Right atrium auricular region (tissue), 2 donors: Measurements from ENCODE around the gene EME1. TPM values are rescaled to one million over a fixed set of nuclear protein-coding genes. Genes with fewer than 3 reads are reported as not detected.

ENCODE experiments used
- DNase-seq: peaks from one replicate; pipeline ENCODE4 v3.0.0-alpha.2; 2019; ENCODE audit warnings: low spot score
- H3K27ac ChIP-seq, 2 donors: fragments of 200-600 bp; sonication (generic); 1 replicate in 1 of 2; 2 replicates in 1 of 2; pipeline ENCODE4 v1.5.1; 2016 to 2019
- H3K27me3 ChIP-seq, 2 donors: fragments of 200-600 bp; sonication (generic); one replicate each; pipeline versions ENCODE4 v1.5.1 to v1.6.0; 2017 to 2019
- H3K36me3 ChIP-seq: fragments of 200-600 bp; sonication (generic); one replicate; pipeline ENCODE4 v1.5.1; 2016
- H3K4me1 ChIP-seq, 2 donors: fragments of 200-600 bp; sonication (generic); one replicate each; pipeline versions ENCODE4 v1.5.1 to v1.6.0; 2017 to 2019
- H3K4me3 ChIP-seq, 2 donors: fragments of 200-600 bp; sonication (generic); 1 replicate in 1 of 2; 2 replicates in 1 of 2; pipeline ENCODE4 v1.5.1; 2017 to 2019; ENCODE audit warnings: mild to moderate bottlenecking in 1 of 2, moderate library complexity in 1 of 2
- H3K9me3 ChIP-seq, 2 donors: fragments of 200-600 bp; sonication (generic); one replicate each; pipeline ENCODE4 v1.5.1; 2019
- total RNA-seq, 2 donors: library from RNA; depleted of rRNA; stranded (reverse); fragments of >200 nt; gene quantifications; one replicate each; pipeline ENCODE4 v1.1.0, GENCODE V29; 2016
- TF ChIP-seq, protein P1 (sequence below), 2 donors: fragments of 200-600 bp; sonication (generic); IDR thresholded peaks; one replicate each; pipeline ENCODE4 v1.5.1; 2019; ENCODE audit warnings: antibody characterized with exemption in 2 of 2

The EME1 gene
- under 1 TPM in 1 of 2 donors, not detected in 1; 0.33 TPM for total RNA-seq

DNA sequence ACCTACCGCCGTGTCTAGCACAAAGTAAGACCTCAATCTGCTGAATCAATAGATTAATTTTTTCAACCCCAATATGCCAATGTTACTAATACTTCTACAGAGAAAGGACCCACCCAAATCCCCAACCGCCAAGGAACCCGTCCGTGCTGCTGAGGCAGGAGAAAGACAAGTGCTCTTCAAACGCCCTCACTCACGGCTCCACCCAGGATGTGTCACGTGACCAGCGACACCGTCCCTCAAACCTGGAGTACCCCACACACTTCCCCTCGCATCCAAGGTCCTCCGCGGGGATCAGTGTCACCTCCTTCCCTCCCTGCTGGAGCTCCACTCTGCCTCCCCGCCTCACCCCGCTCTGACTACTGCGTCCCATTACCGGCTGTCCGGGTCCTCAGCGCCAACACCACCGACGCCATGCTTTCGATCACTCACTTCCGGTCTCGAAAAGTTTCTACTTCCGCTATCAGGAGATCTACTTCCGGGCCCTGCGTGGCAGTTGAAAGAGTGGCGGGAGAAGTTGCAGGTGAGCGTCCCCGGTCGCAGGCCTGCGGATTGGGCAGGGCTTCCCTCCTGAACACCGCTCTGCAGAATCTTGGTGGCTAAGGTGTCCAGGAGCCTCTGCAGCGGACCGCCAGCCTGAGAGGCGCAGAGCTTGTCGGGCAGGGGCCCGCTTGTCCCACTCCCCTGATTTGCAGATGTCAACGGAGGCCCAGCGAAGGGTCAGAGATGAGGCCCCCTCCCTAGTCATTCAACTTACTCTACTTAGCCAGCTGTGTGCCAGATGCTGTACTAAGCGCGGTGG, at the start of gene EME1, which contains the start of gene MRPL27:
Gene EME1 (plus strand): TSS at position 472 of the 799 bp plus-strand sequence. CDS start 1,980 bp downstream, outside the sequence.
Gene MRPL27 (minus strand): TSS at position 427 of the 799 bp plus-strand sequence. CDS start 14 bp downstream, at position 413.
- H3K4me3 ChIP-seq = peak within 1 kb of the TSS; percentile 65 to 89
- H3K9me3 ChIP-seq = no peaks in the 10 kb centered on the region
- TF ChIP-seq, protein P1, sequence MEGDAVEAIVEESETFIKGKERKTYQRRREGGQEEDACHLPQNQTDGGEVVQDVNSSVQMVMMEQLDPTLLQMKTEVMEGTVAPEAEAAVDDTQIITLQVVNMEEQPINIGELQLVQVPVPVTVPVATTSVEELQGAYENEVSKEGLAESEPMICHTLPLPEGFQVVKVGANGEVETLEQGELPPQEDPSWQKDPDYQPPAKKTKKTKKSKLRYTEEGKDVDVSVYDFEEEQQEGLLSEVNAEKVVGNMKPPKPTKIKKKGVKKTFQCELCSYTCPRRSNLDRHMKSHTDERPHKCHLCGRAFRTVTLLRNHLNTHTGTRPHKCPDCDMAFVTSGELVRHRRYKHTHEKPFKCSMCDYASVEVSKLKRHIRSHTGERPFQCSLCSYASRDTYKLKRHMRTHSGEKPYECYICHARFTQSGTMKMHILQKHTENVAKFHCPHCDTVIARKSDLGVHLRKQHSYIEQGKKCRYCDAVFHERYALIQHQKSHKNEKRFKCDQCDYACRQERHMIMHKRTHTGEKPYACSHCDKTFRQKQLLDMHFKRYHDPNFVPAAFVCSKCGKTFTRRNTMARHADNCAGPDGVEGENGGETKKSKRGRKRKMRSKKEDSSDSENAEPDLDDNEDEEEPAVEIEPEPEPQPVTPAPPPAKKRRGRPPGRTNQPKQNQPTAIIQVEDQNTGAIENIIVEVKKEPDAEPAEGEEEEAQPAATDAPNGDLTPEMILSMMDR (IDR thresholded peaks at IDR 0.05) = no peak
- H3K27ac ChIP-seq = peak within 1 kb of the TSS; percentile 90 to 91
- peak; percentile 89 for DNase-seq
- no peaks in the 10 kb centered on the region for H3K27me3 ChIP-seq
- H3K36me3 ChIP-seq = peaks cover 26% of the 10 kb centered on the region
- H3K4me1 ChIP-seq = peaks cover 0 to 22% of the 10 kb centered on the region in 2 donors

- H3K4me3 ChIP-seq = no peak overlapping the region
- H3K4me1 ChIP-seq = no peaks in the 10 kb centered on the region
- H3K27me3 ChIP-seq = no peaks in the 10 kb centered on the region
- TF ChIP-seq, protein P1 (IDR thresholded peaks at IDR 0.05) = no peak
- H3K9me3 ChIP-seq = no peaks in the 10 kb centered on the region
- no peak overlapping the region for H3K27ac ChIP-seq
- no peaks in the 10 kb centered on the region for H3K36me3 ChIP-seq
- DNase-seq = no peak
Measured at GRCh38 chr17:50325906-50326305, 47.1 kb upstream of the EME1 start.

- Histone ChIP-seq H3K4me3 (no peak overlapping the region), H3K27me3 (no peaks in the 10 kb centered on the region), H3K9me3 (no peaks in the 10 kb centered on the region), H3K36me3 (no peaks in the 10 kb centered on the region), H3K27ac (no peak overlapping the region), H3K4me1 (no peaks in the 10 kb centered on the region)
- DNase-seq = no peak
- TF ChIP-seq, protein P1 (IDR thresholded peaks at IDR 0.05) = no peak
Measured at GRCh38 chr17:50326831-50327364, 46.1 kb upstream of the EME1 start.

DNA sequence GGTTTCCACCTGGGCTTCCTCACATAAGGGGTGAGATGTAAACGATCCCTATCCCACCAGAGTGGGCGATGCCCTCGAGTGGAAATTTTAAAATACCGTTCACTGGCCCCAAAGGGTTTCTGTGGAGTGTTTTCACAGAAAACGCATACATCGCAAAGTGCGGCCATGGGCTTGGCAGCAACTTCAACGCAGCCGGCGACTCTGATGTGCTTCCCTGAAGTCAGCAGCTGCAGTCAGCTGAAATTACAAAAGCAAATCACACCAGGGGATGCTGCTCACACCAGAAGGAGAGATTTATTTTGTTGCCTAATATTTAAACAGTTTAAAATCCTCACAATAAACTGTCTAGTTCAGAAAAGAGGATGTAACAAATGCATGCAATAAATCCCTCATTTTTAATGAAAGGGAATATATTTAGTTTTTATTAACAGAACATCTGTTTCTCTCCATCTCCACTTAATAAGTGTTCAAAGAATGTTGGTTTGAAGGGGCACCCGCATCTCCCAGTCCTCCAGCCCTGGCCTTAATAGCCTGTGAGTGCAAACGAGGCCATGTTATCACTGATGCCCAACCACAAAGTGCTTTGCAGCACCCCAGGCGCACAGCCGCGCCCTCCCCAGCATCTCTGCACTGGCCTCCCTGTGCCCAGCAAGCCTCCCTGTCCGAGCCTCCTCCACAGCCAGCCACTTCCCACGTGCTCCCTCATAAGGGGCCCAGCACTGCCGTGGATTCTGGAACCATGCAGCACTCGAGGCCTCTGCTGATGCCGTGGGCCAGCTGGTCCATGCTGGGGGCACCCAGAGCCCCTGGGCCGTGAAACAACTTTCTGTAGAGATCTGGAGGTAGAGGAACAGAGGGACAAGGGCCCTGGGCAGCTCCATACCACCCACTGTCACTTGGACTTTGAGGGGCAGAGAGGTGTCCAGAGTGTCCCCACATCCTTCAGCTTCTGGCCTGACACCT, 44.4 kb upstream of the EME1 start:
- Histone ChIP-seq H3K4me1 (no peaks in the 10 kb centered on the region), H3K27me3 (no peaks in the 10 kb centered on the region), H3K36me3 (no peaks in the 10 kb centered on the region), H3K27ac (no peak overlapping the region), H3K9me3 (no peaks in the 10 kb centered on the region), H3K4me3 (no peak overlapping the region)
- TF ChIP-seq, protein P1 (IDR thresholded peaks at IDR 0.05) = no peak
- no peak for DNase-seq

- H3K9me3 ChIP-seq = no peaks in the 10 kb centered on the region
- H3K36me3 ChIP-seq = no peaks in the 10 kb centered on the region
- TF ChIP-seq, protein P1 (IDR thresholded peaks at IDR 0.05) = no peak
- no peaks in the 10 kb centered on the region for H3K27me3 ChIP-seq
- no peak overlapping the region for H3K27ac ChIP-seq
- no peak for DNase-seq
- H3K4me3 ChIP-seq = no peak overlapping the region
- H3K4me1 ChIP-seq = no peaks in the 10 kb centered on the region
Measured at GRCh38 chr17:50329716-50330115, 43.3 kb upstream of the EME1 start.
